HG03354 (cell line): ENCODE results near the gene ATP1A4.

Experiments
- ATAC-seq: cut with Tn5 transposase; IDR thresholded peaks from one replicate; pipeline ENCODE4 v1.9.1; 2021; ENCODE audit warnings: mild to moderate bottlenecking; ENCODE audit not compliant: unreplicated experiment, poor library complexity, severe bottlenecking

Gene ATP1A4

GRCh38 chr1:160137216-160137862 is 14.1 kb upstream of the ATP1A4 start:
- ATAC-seq, result no peak

GRCh38 chr1:160139840-160140239 is 11.6 kb upstream of the ATP1A4 start:
- no peak for ATAC-seq

- no peak for ATAC-seq
Observed at GRCh38 chr1:160143695-160144094, 7.7 kb upstream of the ATP1A4 start.

GRCh38 chr1:160144921-160145320 is 6.5 kb upstream of the ATP1A4 start:
- no peak for ATAC-seq

GRCh38 chr1:160146107-160146506 is 5.3 kb upstream of the ATP1A4 start:
- ATAC-seq, result no peak

- ATAC-seq, result no peak
Observed at GRCh38 chr1:160148121-160148520, 3.3 kb upstream of the ATP1A4 start.

GRCh38 chr1:160149233-160149632 is 2.2 kb upstream of the ATP1A4 start:
- no peak for ATAC-seq

GRCh38 chr1:160149716-160150115 is 1.7 kb upstream of the ATP1A4 start:
- no peak for ATAC-seq

GRCh38 chr1:160154790-160155189 is 3.4 kb downstream of the ATP1A4 start:
- ATAC-seq, result no peak

GRCh38 chr1:160156361-160156760 is 5.0 kb downstream of the ATP1A4 start:
- no peak for ATAC-seq

GRCh38 chr1:160157174-160157573 is 5.8 kb downstream of the ATP1A4 start:
- no peak for ATAC-seq

- ATAC-seq, result no peak
Observed at GRCh38 chr1:160158031-160158430, 6.6 kb downstream of the ATP1A4 start.

- no peak for ATAC-seq
Observed at GRCh38 chr1:160158534-160158933, 7.1 kb downstream of the ATP1A4 start.

GRCh38 chr1:160159846-160160245 is 8.4 kb downstream of the ATP1A4 start:
- no peak for ATAC-seq

GRCh38 chr1:160161965-160162705 is 10.7 kb downstream of the ATP1A4 start:
- no peak for ATAC-seq

- ATAC-seq, result no peak
Observed at GRCh38 chr1:160162931-160163330, 11.5 kb downstream of the ATP1A4 start.

- no peak for ATAC-seq
Observed at GRCh38 chr1:160163615-160164014, 12.2 kb downstream of the ATP1A4 start.

- no peak for ATAC-seq
Observed at GRCh38 chr1:160164121-160164520, 12.7 kb downstream of the ATP1A4 start.

- no peak for ATAC-seq
Observed at GRCh38 chr1:160166166-160166868, 14.9 kb downstream of the ATP1A4 start.

- no peak for ATAC-seq
Observed at GRCh38 chr1:160167056-160167455, 15.7 kb downstream of the ATP1A4 start.

GRCh38 chr1:160167580-160167979 is 16.2 kb downstream of the ATP1A4 start:
- ATAC-seq, result no peak
